PC-3 (cell line): ENCODE measurements around the gene IFNL4.
"Not testable (repeated sequence)": the region's sequence is repeated elsewhere in the genome, so short reads cannot be mapped to it uniquely, and the experiment has no call there.

Source experiments
- CTCF ChIP-seq: fragments of 300-600 bp; sonication (generic); conservative IDR thresholded peaks from 2 replicates; pipeline ENCODE4 v1.5.1; 2017; ENCODE audit warnings: antibody characterized with exemption, low read depth, mild to moderate bottlenecking, low read length
- EZH2phosphoT487 ChIP-seq: fragments of 300-600 bp; sonication (generic); IDR thresholded peaks from 2 replicates; pipeline ENCODE4 v1.6.1; 2018; ENCODE audit warnings: mild to moderate bottlenecking, antibody characterized with exemption, low read length, borderline replicate concordance

GRCh38 chr19:39244410-39245100, 4.1 kb downstream of the IFNL4 start, which contains the start of gene IFNL3:
- not testable (repeated sequence) for TF ChIP-seq CTCF, EZH2phosphoT487
